Dedifferentiated amniotic fluid mesenchymal stem cell (primary cell): Measurements from ENCODE around the gene TAGLN.
"Not testable (repeated sequence)": the region's sequence is repeated elsewhere in the genome, so short reads cannot be mapped to it uniquely, and the experiment has no call there.

Experiments used
- DNase-seq: peaks from one replicate; pipeline ENCODE4 v3.0.0-alpha.2; 2016; ENCODE audit errors: extremely low spot score

TAGLN gene

DNA sequence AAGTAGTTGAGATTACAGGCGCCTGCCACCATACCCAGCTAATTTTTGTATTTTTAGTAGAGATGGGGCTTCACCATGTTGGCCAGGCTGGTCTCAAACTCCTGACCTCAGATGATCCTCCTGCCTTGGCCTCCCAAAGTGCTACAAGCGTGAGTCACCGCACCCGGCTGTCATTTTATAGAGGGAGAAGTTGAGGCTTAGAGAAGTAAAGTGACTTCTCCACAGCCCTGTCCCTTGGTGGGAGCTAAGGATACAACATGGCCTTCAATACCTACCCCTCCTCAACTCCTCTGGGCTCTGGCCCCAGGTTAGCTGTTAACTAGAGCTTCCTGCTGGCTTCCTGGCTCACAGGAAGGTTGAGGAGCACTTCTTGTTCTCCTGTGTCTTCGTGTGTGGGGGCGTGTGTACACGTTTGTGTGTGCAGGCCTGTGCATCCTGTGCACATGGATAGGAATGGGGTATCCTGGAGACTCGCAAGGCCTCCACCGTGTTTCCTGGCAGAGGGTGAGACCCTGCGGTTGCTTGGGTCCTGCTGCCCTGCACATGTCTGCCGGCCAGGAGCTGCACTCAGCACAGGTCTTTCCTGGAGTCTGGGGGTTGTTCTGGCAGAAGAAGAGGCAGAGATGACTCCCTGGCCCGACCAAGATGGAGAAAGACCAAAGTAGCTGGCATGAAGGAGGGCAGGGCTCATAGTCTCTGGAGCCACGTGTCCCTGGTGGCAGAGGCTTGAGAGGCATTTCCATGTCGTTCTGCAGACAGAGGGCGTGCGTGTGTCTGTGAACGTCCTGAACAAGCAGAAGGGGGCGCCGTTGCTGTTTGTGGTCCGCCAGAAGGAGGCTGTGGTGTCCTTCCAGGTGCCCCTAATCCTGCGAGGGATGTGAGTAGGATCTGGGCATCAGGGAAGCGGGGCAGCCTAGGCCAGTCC lies 18.2 kb upstream of the TAGLN start:
- DNase-seq: no peak

DNA sequence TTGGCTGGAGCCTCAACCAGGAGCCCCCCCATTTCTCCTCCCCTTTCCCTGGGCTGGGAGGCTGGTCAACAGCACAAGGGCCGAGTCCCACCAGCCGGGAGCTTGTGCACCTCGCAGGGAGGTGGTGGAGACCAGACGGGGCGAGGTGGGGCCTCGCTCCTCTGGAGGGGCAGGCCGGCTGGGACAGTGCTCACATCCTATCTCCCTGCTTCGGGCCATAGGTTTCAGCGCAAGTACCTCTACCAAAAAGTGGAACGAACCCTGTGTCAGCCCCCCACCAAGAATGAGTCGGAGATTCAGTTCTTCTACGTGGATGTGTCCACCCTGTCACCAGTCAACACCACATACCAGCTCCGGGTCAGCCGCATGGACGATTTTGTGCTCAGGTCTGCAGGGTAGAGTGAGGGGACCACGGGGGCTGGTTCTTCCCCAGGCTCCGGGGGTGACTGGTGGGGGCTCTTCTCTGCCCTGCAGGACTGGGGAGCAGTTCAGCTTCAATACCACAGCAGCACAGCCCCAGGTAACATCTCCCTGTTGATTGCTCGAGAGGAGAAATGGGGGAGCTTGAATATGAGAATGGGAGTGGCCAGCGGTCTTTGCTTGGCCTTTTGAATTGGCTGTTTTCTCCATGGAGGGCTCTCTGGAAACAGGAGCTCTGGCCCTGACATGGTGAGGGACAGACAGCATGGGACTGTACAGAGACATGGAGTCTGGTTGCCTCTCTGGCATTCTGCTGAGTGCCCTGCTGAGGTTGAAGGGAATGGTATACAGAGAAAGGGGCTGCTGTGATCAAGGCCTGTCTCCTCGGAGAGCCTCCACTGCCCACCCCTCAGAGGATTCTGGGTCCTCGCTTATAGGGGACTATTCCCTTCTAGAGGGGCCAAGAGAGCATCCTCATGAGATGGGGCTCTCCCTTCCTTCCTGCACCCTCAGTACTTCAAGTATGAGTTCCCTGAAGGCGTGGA lies 17.3 kb upstream of the TAGLN start:
- no peak for DNase-seq

DNA sequence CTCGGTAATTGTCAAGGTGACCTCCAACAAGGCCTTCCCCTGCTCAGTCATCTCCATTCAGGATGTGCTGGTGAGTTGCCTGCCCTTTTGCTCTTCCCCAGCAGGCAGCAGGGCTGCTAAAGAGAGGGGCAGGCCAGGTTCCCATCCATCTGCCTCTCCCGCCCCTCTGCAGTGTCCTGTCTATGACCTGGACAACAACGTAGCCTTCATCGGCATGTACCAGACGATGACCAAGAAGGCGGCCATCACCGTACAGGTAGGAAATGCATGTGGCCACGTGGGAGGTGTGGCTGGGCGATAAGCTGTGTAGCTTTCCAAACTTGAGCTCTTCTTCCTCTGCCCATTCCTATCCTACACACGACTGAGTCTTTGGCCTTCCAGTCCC lies 16.6 kb upstream of the TAGLN start:
- no peak for DNase-seq

DNA sequence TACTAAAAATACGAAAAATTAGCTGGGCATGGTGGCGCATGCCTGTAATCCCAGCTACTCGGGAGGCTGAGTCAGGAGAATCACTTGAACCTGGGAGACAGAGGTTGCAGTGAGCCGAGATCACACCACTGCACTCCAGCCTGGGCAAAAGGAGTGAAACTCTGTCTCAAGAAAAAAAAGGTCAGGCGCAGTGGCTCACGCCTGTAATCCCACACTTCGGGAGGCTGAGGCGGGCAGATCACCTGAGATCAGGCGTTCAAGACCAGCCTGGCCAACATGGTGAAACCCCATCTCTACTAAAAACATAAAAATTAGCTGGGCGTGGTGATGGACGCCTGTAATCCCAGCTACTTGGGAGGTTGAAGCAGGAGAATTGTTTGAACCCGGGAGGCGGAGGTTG lies 16.0 kb upstream of the TAGLN start:
- DNase-seq: not testable (repeated sequence)

DNA sequence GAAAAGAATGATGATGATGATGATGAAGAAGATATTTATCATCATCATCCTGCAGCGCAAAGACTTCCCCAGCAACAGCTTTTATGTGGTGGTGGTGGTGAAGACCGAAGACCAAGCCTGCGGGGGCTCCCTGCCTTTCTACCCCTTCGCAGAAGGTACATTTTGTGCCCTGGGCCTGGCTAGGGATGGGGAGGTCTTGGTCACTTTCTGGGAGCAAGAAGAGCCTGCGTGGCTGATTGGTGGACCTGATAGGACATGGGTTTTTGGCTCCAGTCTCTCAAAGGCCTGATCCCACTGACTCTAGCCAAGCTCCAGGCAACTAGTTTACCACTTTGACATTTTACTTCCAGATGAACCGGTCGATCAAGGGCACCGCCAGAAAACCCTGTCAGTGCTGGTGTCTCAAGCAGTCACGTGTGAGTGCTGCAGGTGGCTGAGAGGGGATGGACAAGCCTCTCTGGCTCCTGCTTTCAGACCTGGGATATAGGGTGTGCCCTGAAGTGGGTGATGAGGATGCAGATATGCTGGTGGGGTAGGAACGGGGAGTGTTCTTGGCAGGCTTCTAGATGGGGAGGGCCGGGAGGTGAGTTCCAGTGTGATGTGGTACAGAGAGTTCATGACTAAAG lies 15.3 kb upstream of the TAGLN start:
- DNase-seq: no peak

DNA sequence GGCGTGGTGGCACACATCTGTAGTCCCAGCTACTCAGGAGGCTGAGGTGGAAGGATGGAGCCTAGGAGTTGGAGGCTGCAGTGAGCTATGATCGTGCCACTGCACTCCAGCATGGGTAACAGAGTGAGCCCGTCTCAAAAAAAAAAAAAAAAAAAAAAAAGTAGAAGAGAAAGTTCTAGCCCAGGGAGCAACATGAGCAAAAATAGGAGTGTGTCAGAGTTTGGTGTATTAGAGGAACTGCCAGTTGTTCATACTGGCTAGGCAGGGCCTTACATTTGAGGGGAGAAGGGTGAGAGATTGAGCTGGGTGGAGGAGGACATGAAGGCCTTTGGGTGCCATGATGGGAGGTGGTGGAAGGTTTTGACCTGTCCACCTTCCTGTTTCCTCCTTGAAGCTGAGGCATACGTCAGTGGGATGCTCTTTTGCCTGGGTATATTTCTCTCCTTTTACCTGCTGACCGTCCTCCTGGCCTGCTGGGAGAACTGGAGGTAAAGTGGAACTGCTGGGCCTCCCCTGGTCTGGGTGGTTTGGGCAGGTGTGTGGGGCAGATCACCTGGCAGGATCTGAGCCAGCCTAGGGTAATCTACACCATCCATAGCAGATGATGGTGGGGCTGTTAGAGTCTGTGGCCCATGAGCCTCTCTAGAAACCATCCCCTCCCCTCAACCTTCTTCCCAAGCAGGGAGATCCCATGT lies 13.3 kb upstream of the TAGLN start:
- no peak for DNase-seq

DNA sequence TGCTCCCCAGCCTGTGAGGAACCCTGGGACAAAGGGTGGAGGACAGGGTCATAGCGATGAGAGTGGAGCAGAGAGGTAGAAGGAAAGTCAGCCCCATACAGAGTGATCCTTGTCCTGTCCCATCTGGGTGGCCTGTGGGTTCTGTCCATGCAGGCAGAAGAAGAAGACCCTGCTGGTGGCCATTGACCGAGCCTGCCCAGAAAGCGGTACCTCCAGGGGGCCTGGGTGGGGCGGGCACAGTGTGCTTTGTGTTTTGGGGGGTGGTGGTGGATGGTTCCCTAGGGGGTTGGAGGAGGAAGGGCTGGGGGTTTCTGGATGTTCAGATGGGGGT lies 12.8 kb upstream of the TAGLN start:
- no peak for DNase-seq

DNA sequence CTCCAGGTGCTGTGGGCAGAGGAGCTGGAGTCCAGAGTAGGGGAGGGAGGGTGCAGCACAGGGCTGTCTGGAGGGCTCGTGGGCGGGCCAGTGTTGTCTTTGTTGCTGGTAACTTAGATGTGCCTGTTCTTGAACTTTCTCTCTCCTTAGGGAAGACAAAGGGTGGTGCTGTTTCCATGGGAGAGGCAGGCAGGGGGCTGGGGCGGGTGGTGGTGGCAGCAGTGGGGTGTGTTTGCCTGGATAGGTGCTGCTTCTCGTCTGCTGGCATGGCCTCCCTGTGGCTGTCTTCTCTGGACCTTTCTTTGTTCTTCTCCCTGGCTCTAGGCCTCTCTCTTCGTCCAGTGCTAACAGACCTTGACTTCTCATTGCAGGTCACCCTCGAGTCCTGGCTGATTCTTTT lies 12.2 kb upstream of the TAGLN start:
- DNase-seq: no peak

DNA sequence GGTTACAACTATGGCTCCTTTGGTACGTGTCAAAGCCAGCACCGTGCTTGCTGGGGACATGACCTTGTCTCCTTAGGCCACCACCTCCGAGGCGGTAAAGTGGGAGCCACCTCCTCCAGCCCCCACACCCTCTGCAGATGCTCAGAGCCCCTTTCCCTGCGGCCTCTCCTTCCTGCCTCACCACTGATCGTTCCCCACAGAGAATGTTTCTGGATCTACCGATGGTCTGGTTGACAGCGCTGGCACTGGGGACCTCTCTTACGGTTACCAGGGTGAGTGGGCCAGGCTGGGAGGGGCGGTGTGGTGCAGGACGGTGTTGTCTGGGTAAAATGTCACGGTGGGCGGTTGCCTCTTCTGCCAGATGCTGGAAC lies 11.8 kb upstream of the TAGLN start:
- DNase-seq: no peak

DNA sequence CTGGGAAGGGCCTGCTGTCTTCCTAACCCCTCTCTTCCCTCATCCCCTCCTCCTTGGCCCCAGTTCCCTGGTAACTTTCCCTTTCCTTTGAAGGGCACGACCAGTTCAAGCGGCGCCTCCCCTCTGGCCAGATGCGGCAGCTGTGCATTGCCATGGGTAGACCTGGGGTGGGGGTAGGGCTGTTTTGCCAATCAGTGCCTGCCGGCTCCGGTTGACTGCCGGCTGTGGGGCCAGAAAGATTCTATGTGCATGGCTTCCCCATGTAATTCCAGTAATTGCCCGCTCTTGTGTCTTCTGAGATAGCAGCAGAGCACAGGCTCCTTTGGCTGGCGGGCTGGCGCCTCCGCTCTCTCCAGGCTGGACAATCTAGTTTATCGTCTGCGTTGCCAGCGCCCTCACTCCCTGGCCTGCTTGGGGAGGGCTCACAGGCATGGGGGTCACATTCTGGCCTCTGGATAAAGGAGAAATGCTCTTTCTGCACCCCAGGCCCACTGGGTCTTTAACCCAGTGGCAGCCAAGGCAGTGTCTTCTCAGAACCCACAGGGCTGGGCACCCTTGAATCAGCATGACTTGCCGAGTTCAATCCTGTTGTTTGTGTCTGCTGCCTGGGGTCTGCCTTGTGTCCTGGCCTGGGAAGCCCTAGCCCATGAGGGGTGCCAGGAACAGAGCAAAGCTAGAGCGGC lies 11.2 kb upstream of the TAGLN start:
- no peak for DNase-seq

DNA sequence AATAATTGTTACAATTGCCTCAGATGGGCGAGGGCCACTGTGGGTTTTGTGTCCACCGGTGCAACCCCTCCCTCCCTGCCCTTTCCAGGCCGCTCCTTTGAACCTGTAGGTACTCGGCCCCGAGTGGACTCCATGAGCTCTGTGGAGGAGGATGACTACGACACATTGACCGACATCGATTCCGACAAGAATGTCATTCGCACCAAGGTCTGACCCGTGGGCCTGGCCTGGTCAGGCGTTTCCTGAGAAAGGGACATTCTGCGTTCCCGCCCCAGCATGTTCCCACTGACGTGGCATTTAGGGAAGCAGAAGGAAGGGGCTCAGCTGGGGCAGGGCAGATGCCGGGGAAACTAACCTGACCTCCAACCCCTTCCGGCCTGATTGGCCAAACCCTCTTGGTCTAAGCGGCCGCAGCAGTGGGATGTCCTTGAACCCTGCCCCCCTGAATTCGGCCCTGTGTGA lies 10.5 kb upstream of the TAGLN start:
- no peak for DNase-seq

DNA sequence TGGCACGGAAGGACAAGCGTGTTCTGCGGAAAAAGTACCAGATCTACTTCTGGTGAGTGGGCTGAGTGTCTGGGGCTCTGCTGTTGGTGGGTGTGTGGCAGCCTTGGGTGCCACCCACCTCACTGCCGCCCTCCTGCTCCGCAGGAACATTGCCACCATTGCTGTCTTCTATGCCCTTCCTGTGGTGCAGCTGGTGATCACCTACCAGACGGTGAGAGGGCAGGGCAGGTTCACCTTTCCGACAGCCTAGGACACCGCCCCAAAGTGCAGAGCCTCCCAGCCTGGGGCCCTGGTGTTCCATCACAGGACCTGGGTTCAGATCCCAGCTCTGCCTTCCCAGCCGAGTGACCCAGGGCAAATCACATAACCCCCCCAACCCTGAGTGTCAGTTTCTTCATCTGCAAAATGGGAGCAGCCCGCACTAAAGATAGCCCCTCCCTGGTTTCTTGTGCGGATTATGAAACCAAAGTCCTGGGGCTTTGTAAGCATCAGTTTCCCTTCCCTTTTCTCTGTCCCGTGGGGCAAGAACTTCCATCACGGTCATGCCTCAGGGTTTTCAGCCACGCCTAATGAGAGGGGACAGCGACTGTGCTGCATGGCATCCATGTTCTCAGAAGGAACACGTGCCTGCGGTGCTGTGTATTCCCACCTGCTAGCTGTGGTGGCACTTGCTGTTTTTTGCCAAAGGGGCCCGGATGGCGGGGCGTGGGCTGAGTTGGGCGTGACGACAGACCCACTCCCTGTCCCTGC lies 9.8 kb upstream of the TAGLN start:
- no peak for DNase-seq

DNA sequence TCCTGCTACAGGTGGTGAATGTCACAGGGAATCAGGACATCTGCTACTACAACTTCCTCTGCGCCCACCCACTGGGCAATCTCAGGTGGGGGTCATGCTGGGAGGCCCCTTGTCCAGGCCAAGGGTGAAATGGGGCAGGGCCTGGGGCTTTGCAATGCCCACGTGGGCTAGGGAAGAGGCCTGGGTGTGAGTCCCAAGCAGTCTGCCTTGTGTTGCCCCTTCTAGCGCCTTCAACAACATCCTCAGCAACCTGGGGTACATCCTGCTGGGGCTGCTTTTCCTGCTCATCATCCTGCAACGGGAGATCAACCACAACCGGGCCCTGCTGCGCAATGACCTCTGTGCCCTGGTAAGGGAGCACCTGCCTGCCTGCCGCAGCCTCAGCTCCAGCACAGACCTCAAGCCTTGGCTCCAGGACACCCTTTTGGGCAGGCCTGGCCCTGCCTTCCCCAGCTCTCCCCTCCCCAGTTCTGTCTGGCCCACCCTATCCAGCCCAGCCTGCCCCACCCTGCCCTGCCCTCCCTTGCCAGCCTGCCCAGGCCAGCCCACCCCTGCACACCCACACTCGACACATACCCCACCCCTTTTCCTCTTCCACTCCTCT lies 9.1 kb upstream of the TAGLN start:
- no peak for DNase-seq

DNA sequence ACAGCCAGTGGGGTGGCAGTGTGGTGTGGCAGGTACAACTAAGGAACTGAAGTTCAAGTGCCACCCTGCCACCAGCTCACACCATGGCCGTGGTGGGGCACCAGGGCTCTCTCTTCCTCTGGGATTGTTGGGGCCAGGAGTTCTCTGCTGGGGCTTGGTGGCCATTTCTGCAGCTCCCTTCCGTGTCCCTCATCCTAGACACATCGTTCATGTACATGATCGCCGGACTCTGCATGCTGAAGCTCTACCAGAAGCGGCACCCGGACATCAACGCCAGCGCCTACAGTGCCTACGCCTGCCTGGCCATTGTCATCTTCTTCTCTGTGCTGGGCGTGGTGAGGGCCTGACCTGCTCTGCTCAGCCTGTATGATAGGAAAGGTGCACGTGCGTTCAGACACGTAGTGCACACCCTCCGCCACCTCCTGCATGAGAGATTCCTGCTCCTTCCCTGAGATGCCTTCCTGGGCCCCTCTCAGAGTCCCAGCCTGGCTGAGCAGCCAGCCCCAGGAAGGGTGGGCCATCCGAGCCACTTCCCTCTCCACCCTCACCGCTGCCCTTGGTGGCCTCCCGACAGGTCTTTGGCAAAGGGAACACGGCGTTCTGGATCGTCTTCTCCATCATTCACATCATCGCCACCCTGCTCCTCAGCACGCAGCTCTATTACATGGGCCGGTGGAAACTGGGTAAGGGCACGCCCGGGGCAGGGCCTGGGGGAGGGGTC lies 7.3 kb upstream of the TAGLN start:
- no peak for DNase-seq

DNA sequence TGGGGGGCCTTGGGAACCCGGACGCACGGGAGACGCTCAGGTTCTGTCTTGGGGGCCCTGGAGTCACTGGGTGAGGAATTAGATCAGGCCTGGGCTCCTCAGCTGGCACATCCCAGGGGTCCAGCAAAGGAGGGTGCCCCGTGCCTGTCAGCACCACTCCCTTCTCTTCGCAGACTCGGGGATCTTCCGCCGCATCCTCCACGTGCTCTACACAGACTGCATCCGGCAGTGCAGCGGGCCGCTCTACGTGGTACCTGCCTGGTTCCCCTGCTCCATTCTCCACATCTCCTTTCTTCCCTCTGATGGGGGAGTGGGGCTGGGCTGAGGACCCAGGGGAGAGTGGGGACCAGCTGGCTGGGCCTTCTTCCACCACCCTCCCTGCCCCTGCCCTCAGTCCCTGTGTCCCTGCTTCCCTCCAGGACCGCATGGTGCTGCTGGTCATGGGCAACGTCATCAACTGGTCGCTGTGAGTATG lies 6.7 kb upstream of the TAGLN start:
- no peak for DNase-seq

DNA sequence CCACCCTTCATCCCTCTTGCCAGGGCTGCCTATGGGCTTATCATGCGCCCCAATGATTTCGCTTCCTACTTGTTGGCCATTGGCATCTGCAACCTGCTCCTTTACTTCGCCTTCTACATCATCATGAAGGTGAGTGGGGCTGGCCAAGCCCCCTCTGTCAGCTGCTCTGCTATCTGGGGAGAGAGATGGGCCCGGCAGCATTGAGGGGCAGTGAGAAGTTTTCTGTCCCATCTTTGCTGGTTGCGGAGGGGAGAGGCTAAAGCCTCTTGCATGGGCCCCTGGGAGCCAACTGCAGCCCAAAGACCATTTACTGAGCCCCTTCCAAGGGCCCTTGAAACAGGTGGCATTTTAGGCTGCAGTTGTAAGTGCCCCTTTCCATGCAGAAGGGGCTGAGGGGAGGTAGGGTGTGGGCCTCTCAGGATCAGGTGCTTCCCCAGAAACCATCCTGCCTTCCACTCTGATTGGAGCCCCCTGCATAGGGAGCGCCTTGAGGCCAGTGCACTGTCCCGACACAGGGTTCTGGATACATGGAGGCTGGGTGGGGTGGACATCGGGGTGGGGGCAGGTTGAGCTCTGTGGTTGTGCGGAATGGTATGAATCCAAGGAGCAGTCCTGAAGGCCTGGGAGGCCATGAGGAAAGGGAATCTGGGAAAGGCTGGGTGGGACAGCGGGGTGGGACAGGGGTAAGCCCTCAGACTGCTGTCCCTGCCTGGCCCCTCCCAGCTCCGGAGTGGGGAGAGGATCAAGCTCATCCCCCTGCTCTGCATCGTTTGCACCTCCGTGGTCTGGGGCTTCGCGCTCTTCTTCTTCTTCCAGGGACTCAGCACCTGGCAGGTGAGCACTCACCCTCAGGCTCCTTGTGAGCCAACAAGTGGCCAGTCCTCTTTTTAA lies 5.8 kb upstream of the TAGLN start:
- DNase-seq: no peak

DNA sequence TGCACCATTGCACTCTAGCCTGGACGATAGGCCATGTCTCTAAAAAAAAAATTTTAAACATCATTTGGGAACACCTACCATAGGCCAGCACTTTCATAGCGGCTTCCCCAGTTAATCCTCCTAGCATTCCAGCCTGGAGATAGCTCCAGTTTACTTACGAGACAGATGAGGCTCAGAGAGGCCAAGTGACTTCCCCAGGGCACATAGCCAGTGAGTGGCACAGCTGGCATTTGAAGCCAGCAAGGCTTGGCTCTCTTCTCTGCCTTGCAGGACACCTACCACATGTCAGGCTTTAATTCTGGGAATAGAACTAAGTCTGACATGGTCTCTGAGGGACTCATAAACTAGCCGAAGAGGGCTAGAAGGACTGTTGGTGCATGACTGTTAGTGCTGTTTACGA lies 4.9 kb upstream of the TAGLN start:
- DNase-seq: no peak

DNA sequence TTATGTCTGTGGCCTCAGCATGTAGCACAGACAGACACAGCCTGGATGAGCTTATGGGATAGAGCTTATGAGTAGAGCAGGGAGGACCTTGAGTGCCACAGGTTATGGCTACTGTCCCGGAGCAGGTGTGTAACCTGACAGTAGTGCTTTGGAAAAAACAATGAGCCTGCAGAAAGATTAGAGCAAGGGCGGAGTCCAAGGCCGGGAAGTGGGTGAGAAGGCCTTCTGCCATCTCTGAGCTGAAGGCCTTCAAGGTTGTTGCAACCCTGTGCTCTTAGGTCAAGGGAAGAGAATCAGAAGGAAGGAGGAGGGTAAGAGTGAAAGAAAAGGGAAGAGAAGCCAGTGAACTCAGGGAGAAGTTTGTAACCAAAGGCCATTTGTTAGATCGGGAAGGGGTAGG lies 3.9 kb upstream of the TAGLN start:
- DNase-seq: no peak
